AG09319 (cell line): ENCODE data around the gene UBE2L6.

Experiments used
- DNase-seq: peaks from one replicate; pipeline ENCODE4 v3.0.0-alpha.2; 2010; ENCODE audit warnings: low read depth; ENCODE audit errors: extremely low read depth
- CTCF ChIP-seq: IDR thresholded peaks from 2 replicates; pipeline ENCODE4 v1.5.1; 2011; ENCODE audit warnings: low read depth, mild to moderate bottlenecking, inconsistent platforms, low read length, moderate library complexity

UBE2L6 gene

DNA sequence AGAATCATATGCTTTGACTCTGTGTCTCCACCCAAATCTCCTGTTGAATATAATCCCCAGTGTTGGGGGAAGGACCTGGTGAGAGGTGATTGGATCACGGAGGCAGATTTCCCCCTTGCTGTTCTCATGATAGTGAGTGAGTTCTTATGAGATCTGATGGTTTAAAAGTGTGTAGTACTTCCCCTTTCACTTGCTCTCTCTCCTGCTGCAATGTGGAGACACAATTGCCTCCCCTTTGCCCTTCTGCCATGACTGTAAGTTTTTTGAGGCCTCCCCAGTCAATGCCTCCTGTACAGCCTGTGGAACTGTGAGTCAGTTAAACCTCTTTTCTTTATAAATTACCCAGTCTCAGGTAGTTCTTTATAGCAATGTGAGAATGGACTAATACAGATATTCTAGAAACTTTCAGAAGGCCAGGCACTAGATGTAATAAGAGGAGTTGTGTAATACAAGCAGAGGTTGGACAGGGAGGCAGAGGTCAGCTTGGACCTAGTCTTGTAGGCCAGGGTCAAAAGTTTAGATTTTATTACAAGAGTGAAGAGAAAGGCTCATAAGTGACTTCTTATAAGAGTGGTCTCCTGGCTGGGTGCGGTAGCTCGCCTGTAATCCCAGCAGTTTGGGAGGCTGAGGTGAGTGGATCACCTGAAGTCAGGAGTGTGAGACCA, 20.7 kb upstream of the UBE2L6 start:
- TF ChIP-seq CTCF = no peak
- DNase-seq = no peak

- no peak for TF ChIP-seq CTCF
- DNase-seq = no peak
Observed at GRCh38 chr11:57586711-57587245, 19.3 kb upstream of the UBE2L6 start.

DNA sequence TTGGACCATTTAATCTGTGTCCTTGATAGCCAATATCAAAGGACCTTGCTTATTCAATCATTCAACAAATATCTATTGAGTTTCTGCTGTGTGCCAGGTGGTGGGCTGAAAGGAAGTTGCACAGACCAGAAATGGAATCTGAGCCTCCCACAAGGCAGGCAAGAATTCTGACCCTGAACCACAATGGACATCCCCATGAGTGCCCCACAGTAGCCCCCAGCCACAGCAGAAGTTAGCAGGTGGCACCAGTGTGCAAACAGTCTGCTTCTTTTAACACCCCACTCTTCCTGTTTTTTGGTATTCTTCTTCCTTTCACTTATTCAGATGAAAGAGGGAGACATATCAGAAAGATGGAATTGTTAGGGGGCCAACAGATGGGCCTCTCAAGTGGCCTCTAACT, 17.8 kb upstream of the UBE2L6 start:
- TF ChIP-seq CTCF = no peak
- DNase-seq = no peak

GRCh38 chr11:57584341-57584740, 16.9 kb upstream of the UBE2L6 start:
- TF ChIP-seq CTCF = no peak
- no peak for DNase-seq

GRCh38 chr11:57574061-57574460, 6.6 kb upstream of the UBE2L6 start:
- no peak for DNase-seq
- no peak for TF ChIP-seq CTCF

DNA sequence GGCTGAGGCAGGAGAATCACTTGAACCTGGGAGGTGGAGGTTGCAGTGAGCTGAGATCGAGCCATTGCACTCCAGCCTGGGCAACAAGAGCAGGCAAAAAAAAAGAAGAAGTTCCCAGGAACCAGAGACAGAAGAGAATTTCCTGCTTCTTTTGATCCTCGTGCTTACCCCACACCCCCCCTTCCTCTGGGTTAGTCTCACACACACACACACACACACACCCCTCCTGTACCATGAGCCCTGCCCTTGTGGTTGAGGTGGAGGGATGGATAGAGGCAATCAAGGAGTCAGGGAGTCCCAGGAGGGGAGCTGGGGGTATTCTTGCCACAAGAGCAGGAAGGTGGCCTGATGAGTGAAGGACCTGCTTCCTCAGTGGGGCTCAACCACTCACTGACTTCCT, 4.1 kb upstream of the UBE2L6 start:
- no peak for DNase-seq
- TF ChIP-seq CTCF = no peak

DNA sequence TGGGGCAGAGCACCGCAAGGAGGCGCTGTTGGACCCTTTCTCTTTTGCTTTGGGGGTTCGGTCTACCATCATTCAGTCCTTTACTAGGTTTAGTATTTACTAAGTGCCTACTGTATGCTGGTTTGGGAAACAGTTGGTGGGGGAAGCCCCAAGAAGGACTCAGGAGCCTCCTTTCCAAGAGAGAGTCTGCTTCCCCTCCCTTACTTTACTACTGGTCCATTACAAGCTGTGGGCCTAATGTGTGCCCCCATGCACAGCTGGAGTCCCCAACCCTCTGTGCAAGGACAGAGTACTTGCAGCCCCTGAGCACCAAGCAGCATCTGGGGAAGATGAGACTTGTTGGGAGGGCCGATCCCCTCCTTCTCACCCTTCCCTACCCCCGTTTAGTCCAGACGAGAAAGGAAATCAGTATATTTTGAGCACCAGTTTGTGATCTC, 876 bp upstream of the UBE2L6 start:
- TF ChIP-seq CTCF = peak; percentile 97
- peak; percentile 47 for DNase-seq
